ENCODE measurements around the gene SRRM4. TPM values are rescaled to one million over a fixed set of nuclear protein-coding genes. Genes with fewer than 3 reads are reported as not detected.
"Not testable (repeated sequence)": the region's sequence is repeated elsewhere in the genome, so short reads cannot be mapped to it uniquely, and the experiment has no call there.

Gene SRRM4
- total RNA-seq, 1 experiment from 2014 or later, result not detected

DNA sequence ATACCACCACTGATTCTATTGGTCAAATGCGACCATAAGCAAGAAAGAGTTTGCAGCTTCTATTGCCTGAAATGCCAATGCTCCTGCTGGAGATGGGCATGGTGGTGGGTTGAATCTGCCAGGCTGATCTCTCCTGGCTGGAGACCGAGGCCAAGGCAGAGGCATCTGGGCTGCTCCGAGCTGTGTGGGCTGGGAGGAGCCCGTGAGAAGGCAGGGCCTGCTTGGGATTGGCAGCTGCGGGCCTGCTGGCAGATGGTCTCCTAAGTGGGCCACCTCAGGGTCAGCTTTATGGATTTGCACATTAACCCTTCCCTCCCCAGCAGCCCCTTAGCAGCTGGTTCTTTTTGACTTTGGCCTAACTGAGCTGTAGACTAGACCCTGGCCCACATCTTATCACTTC lies 25.4 kb downstream of the SRRM4 start:
- no peak overlapping the region for H3K27ac ChIP-seq

DNA sequence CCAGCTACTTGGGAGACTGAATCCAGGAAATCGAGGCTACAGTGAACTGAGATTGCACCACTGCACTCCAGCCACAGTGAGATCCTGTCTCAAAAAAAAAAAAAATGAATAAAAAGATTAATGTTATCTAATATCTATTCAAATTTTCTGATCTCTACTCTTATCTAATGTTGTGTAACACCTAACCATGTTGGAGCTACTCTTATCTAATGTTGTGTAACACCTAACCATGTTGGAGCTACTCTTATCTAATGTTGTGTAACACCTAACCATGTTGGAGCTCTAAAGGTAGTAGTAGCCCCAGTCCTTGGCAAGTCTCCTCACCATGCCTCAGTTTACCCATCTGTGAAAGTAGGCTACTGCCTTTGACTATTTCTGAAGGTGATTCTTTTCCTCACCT lies 26.9 kb downstream of the SRRM4 start:
- H3K4me2 ChIP-seq; H3K4me1 ChIP-seq (replicated peaks; ENCODE audit: insufficient read depth); H3K9me3 ChIP-seq (ENCODE audit: insufficient read depth, low read depth); DNase-seq; CTCF ChIA-PET; H2AFZ ChIP-seq; H3K36me3 ChIP-seq (ENCODE audit: low read depth); H4K20me1 ChIP-seq (ENCODE audit: insufficient read depth); POLR2A ChIA-PET (ENCODE audit: unreplicated experiment); H3K27ac ChIP-seq; intact Hi-C loops (cut with micrococcal nuclease; ENCODE audit: unreplicated experiment); BruUV-seq (replicated peaks); H3F3A ChIP-seq (ENCODE audit: insufficient read depth, low read depth); H3K79me2 ChIP-seq (ENCODE audit: low read depth); H3K4me3 ChIP-seq; H3K9me2 ChIP-seq (ENCODE audit: insufficient read depth): not testable (repeated sequence)
- peaks cover 15% of the 10 kb centered on the region; the same call in 1 of the 2 replicates for H3K27me3 ChIP-seq (ENCODE audit: insufficient read depth, low read depth)

More for the DNA sequence above, 25.4 kb downstream of the SRRM4 start:
- Histone ChIP-seq H3K27me3 (ENCODE audit: insufficient read depth, low read depth) (peaks cover 15% of the 10 kb centered on the region; the same call in 1 of the 2 replicates), H3K4me2 (no peak overlapping the region), H3K79me2 (ENCODE audit: low read depth) (no peaks in the 10 kb centered on the region), H3K36me3 (ENCODE audit: low read depth) (no peaks in the 10 kb centered on the region), H4K20me1 (ENCODE audit: insufficient read depth) (no peaks in the 10 kb centered on the region; the same call in 1 of the 2 replicates), H3K9me2 (ENCODE audit: insufficient read depth) (no peaks in the 10 kb centered on the region; the same call in 1 of the 2 replicates), H3K4me1 (replicated peaks; ENCODE audit: insufficient read depth) (no peaks in the 10 kb centered on the region), H3K4me3 (no peak overlapping the region), H3K9me3 (ENCODE audit: insufficient read depth, low read depth) (no peaks in the 10 kb centered on the region), H2AFZ (no peak overlapping the region), H3F3A (ENCODE audit: insufficient read depth, low read depth) (no peaks in the 10 kb centered on the region)
- DNase-seq, result no peak
- TF ChIP-seq CTCF (conservative IDR thresholded peaks at IDR 0.05), result no peak
- TF ChIP-seq EZH2 (IDR thresholded peaks at IDR 0.05; ENCODE audit: low read depth), result no peak
- ChIA-PET CTCF (no interaction called here), POLR2A (ENCODE audit: unreplicated experiment) (no interaction called here)
- intact Hi-C loops (cut with micrococcal nuclease; ENCODE audit: unreplicated experiment), result no loop called here
- no TSS peak for BruUV-seq (replicated peaks)

DNA sequence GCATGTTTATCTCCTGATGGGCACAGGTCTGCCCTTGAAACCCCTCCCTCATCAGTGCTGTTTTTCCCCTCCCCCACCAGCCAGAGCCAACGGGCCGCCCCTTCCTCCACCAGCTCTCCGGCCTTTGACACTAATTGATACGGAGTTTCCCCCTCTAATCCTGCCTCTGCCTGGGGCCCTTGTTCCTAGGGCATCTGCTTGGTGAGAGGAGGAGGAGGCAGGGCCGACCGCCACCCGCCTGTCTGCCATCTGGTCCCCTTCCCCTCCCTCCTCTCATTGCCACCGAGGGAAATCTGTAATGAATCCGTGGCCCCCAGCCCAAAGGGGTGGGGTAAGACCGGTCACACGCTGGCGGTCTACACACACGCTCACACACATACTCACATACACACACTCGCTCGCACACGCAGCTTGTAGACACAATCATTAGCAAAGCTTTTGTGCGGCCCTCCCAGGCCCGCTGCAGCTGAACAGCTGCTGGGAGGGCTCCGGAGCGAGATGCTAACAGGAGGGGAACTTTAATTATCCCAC lies 27.4 kb downstream of the SRRM4 start:
- no TSS peak for BruUV-seq (replicated peaks)
- Histone ChIP-seq H3K4me2 (no peak overlapping the region), H3K9me2 (ENCODE audit: insufficient read depth) (no peaks in the 10 kb centered on the region; the same call in 1 of the 2 replicates), H3K27me3 (ENCODE audit: insufficient read depth, low read depth) (peaks cover 15% of the 10 kb centered on the region; the same call in 1 of the 2 replicates), H3K4me1 (replicated peaks; ENCODE audit: insufficient read depth) (no peaks in the 10 kb centered on the region), H3K27ac (no peak overlapping the region), H3K36me3 (ENCODE audit: low read depth) (no peaks in the 10 kb centered on the region), H3K9me3 (ENCODE audit: insufficient read depth, low read depth) (no peaks in the 10 kb centered on the region), H3F3A (ENCODE audit: insufficient read depth, low read depth) (no peaks in the 10 kb centered on the region), H2AFZ (no peak overlapping the region), H4K20me1 (ENCODE audit: insufficient read depth) (no peaks in the 10 kb centered on the region; the same call in 1 of the 2 replicates), H3K79me2 (ENCODE audit: low read depth) (no peaks in the 10 kb centered on the region), H3K4me3 (no peak overlapping the region)
- POLR2A ChIA-PET (ENCODE audit: unreplicated experiment), result no interaction called here
- no peak for DNase-seq
- TF ChIP-seq CTCF (conservative IDR thresholded peaks at IDR 0.05), result no peak
- TF ChIP-seq EZH2 (IDR thresholded peaks at IDR 0.05; ENCODE audit: low read depth), result no peak
- intact Hi-C loops (cut with micrococcal nuclease; ENCODE audit: unreplicated experiment), result no loop called here
- CTCF ChIA-PET, result no interaction called here

DNA sequence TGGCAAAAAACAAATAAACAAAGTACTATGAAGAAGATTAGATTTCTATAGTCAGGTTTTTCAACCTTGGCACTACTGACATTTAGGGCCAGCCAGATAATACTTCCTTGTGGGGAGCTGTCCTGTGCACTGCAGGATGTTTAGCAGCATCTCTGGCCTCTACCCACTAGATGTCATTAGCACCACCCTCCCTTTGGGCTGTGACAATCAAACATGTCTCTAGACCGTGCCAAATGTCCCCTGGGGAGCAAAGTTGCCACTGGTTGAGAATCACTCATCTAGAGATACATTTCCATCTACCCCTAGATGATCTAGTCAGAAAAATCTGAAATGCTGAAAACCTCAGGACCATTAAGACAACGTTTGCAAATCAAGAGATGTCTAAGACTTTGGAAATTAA lies 29.9 kb downstream of the SRRM4 start:
- H3K4me3 ChIP-seq, result no peak overlapping the region
- no peaks in the 10 kb centered on the region for H3K79me2 ChIP-seq (ENCODE audit: low read depth)
- H2AFZ ChIP-seq, result no peak overlapping the region
- H3K27ac ChIP-seq, result no peak overlapping the region
- BruUV-seq (replicated peaks), result no TSS peak
- no peak for DNase-seq
- ChIA-PET POLR2A (ENCODE audit: unreplicated experiment) (no interaction called here), CTCF (no interaction called here)
- TF ChIP-seq EZH2 (IDR thresholded peaks at IDR 0.05; ENCODE audit: low read depth) (no peak), CTCF (conservative IDR thresholded peaks at IDR 0.05) (no peak)
- peaks cover 15% of the 10 kb centered on the region; the same call in 1 of the 2 replicates for H3K27me3 ChIP-seq (ENCODE audit: insufficient read depth, low read depth)
- H3K36me3 ChIP-seq (ENCODE audit: low read depth), result no peaks in the 10 kb centered on the region
- intact Hi-C loops (cut with micrococcal nuclease; ENCODE audit: unreplicated experiment), result no loop called here
- H3F3A ChIP-seq (ENCODE audit: insufficient read depth, low read depth), result no peaks in the 10 kb centered on the region
- H3K4me1 ChIP-seq (replicated peaks; ENCODE audit: insufficient read depth), result no peaks in the 10 kb centered on the region
- no peaks in the 10 kb centered on the region; the same call in 1 of the 2 replicates for H3K9me2 ChIP-seq (ENCODE audit: insufficient read depth)
- H4K20me1 ChIP-seq (ENCODE audit: insufficient read depth), result no peaks in the 10 kb centered on the region
- no peak overlapping the region for H3K4me2 ChIP-seq
- no peaks in the 10 kb centered on the region for H3K9me3 ChIP-seq (ENCODE audit: insufficient read depth, low read depth)

Data from PC-9 (cell line).